ENCODE results near the gene RHOBTB3.

- TF ChIP-seq CTCF (conservative IDR thresholded peaks at IDR 0.05) (no peak), ZFX (IDR thresholded peaks at IDR 0.05) (no peak)
Measured at GRCh38 chr5:95783661-95784060, 52.5 kb downstream of the RHOBTB3 start.
